Neutrophil (primary cell): ENCODE measurements around the gene CACTIN.
"Not testable (repeated sequence)": the region's sequence is repeated elsewhere in the genome, so short reads cannot be mapped to it uniquely, and the experiment has no call there.

ENCODE experiments used
- H3K27ac ChIP-seq: fragments of 200-600 bp; sonication (generic); 2 replicates; pipeline ENCODE4 v1.5.1; 2016; ENCODE audit warnings: mild to moderate bottlenecking, moderate library complexity
- H3K27me3 ChIP-seq: fragments of 200-600 bp; sonication (generic); 2 replicates; pipeline ENCODE4 v1.6.0; 2016; ENCODE audit warnings: mild to moderate bottlenecking
- H3K36me3 ChIP-seq: fragments of 200-600 bp; sonication (generic); 2 replicates; pipeline ENCODE4 v1.5.1; 2017
- H3K4me1 ChIP-seq, 2 experiments: fragments of 200-600 bp in 1 of 2; sonication (generic) in 1 of 2; 1 replicate in 1 of 2; 2 replicates in 1 of 2; pipeline versions ENCODE4 v1.5.1 to v1.6.1; 2013 to 2016; ENCODE audit warnings: low read depth in 1 of 2, low read length in 1 of 2, mild to moderate bottlenecking in 1 of 2, moderate library complexity in 1 of 2; ENCODE audit not compliant: control insufficient read depth in 1 of 2, insufficient read depth in 1 of 2
- H3K4me3 ChIP-seq, 2 experiments: fragments of 200-600 bp in 1 of 2; sonication (generic) in 1 of 2; 1 replicate in 1 of 2; 2 replicates in 1 of 2; pipeline ENCODE4 v1.5.1; 2013 to 2016; ENCODE audit warnings: low read depth in 1 of 2, low read length in 1 of 2, mild to moderate bottlenecking in 1 of 2, moderate library complexity in 1 of 2
- H3K9me3 ChIP-seq: fragments of 200-600 bp; sonication (generic); 2 replicates; pipeline ENCODE4 v1.5.1; 2016
- TF ChIP-seq, protein P1 (sequence below): fragments of 200-600 bp; sonication (generic); IDR thresholded peaks from 2 replicates; pipeline ENCODE4 v1.5.1; 2016; ENCODE audit warnings: antibody characterized with exemption

Gene CACTIN

DNA sequence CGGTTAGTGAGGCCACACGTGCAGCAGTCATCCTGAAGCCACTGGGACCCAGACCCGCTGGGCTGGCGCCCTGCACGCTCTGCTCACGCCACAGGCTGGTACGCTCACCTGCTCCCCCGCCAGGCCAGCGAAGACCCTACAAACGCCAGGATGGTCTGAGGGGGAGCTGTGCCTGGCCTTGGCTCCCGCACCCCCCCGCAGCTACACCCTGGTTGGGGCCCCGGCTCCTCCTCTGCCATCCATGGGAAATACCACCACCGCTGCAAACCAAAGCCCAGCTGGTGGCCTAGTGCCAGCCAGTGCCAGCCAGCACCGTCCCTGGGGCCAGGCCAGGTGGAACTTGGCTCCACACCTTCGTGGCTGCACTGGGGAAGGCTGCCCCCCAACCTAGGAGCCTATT, 23.3 kb upstream of the CACTIN start:
- Histone ChIP-seq H3K27me3 (no peaks in the 10 kb centered on the region), H3K9me3 (no peaks in the 10 kb centered on the region), H3K27ac (no peak overlapping the region), H3K4me1 (no peaks in the 10 kb centered on the region), H3K4me3 (no peak overlapping the region), H3K36me3 (peaks cover 77% of the 10 kb centered on the region)
- TF ChIP-seq, protein P1, sequence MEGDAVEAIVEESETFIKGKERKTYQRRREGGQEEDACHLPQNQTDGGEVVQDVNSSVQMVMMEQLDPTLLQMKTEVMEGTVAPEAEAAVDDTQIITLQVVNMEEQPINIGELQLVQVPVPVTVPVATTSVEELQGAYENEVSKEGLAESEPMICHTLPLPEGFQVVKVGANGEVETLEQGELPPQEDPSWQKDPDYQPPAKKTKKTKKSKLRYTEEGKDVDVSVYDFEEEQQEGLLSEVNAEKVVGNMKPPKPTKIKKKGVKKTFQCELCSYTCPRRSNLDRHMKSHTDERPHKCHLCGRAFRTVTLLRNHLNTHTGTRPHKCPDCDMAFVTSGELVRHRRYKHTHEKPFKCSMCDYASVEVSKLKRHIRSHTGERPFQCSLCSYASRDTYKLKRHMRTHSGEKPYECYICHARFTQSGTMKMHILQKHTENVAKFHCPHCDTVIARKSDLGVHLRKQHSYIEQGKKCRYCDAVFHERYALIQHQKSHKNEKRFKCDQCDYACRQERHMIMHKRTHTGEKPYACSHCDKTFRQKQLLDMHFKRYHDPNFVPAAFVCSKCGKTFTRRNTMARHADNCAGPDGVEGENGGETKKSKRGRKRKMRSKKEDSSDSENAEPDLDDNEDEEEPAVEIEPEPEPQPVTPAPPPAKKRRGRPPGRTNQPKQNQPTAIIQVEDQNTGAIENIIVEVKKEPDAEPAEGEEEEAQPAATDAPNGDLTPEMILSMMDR = no peak

DNA sequence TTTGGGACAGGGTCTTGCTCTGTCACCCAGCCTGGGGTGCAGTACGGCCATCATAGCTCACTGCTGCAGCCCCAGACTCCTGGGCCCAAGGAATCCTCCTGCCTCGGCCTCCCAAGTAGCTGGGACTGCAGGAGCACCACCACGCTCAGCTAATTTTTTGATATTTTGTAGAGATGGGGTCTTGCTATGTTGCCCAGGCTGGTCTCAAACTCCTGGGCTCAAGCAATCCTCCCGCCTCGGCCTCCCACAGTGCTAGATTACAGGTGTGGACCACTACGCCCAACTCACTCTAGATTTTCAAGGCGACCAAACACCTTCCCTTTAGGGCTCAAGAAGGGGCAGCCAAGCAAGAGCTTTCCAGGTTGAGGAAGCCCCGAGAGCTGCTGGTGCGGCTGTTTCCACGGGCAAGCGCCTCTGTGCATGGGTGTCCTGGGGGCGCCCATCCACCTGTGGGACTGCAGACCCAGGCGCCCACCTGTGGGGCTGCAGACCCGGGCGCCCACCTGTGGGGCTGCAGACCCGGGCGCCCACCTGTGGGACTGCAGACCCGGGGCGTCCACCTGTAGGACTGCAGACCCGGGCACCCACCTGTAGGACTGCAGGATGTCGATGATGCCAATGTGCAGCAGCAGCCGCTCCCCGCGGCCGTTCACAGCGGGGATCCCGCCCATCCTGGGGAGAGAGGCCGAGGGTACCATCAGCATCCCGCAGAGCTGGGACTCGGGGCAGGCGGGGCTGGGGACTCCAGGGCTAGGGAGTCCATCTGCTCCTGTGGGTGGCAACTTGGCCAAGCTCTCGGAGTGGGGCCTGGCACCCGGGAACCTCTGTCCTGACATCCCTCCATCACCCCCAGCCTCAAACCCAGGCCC, 21.7 kb upstream of the CACTIN start:
- Histone ChIP-seq H3K27me3 (no peaks in the 10 kb centered on the region), H3K4me3 (no peak overlapping the region), H3K9me3 (no peaks in the 10 kb centered on the region), H3K4me1 (no peaks in the 10 kb centered on the region), H3K27ac (no peak overlapping the region), H3K36me3 (peaks cover 80% of the 10 kb centered on the region)
- TF ChIP-seq, protein P1 = no peak

DNA sequence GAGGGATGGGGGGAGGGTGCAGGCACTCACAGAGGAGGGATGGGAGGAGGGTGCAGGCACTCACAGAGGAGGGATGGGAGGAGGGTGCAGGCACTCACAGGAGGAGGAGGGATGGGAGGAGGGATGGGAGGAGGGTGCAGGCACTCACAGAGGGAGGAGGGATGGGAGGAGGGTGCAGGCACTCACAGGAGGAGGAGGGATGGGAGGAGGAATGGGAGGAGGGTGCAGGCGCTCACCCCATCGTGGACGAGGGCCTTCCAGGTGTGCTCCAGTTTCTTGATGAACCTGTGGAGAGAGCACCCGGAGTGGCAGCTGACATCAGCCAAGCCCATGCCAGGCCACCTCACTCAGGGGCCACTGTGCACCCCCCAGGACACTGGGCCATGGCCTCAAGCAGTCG, 20.5 kb upstream of the CACTIN start:
- H3K4me1 ChIP-seq, H3K4me3 ChIP-seq, H3K27ac ChIP-seq, H3K9me3 ChIP-seq, H3K27me3 ChIP-seq: not testable (repeated sequence)
- peaks cover 80% of the 10 kb centered on the region for H3K36me3 ChIP-seq

DNA sequence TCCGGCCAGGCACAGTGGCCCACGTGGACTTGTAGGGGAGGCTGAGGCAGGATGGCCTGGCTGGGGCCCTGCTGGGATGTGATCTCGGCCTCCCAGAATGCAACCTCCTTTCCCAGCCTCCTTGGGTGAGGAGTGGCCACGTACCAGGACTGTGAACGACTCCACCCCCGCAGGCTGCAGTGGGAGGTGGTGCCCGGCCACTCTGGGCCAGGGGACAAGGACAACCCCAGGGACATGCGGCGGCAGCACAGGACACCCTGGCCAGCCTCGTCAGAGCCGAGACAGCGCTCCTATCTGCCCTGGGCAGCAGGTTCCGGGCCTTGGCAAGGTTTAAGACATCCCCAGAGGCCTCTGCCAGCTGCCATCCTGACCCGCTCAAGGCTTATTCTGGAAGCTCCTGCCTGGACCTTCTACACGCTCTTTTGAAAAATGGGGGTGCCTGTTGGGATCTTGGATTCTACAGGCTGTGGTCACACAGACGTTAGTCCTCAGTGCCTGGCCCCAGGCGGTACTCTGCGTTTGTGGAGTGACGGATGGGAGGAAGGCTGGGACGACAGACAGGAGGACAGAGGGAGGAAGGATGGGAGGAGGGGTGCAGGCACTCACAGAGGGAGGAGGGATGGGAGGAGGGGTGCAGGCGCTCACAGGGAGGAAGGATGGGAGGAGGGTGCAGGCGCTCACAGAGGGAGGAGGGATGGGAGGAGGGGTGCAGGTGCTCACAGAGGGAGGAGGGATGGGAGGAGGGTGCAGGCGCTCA, 19.9 kb upstream of the CACTIN start:
- Histone ChIP-seq H3K9me3 (no peaks in the 10 kb centered on the region), H3K4me3 (no peak overlapping the region), H3K36me3 (peaks cover 80% of the 10 kb centered on the region), H3K4me1 (no peaks in the 10 kb centered on the region), H3K27me3 (no peaks in the 10 kb centered on the region), H3K27ac (no peak overlapping the region)
- TF ChIP-seq, protein P1 = no peak

DNA sequence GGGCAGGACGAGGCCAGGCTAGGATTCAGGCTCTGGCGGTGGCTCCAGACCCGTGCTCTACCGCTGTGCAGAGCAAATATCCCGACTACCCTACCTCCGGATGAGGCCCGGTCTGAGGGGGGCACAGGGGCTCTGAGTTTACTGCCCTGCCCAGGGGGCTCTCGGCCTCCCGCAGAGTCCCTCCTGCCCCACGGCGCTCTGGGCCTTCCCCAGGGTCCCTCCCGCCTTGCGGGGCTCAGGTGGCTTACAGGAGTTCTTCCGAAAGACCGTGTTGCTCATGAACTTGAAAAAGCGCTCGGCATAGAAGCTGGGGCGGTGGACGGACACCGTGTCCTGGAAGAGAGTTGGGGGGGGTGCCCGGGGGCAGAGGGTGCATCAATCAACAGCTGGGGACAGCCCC, 19.1 kb upstream of the CACTIN start:
- H3K9me3 ChIP-seq = no peaks in the 10 kb centered on the region
- peaks cover 80% of the 10 kb centered on the region for H3K36me3 ChIP-seq
- TF ChIP-seq, protein P1 = no peak

DNA sequence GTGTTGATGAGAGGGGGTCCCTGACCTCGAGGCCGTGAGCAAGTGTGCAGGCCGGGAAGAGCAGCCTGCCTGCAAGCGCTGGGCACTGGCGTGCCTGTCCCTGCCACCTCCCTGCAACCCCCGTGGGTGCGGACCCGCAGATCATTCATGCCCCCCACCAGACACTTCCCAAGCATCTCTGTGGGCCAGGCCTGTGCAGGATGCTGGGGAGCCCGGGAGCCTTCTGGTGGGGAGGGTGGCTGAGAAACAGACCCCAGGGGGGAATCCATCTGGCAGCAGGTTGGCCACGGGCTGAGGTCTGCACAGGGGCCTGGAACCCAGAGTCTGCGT, 18.4 kb upstream of the CACTIN start:
- TF ChIP-seq, protein P1 = no peak
- no peak overlapping the region for H3K4me3 ChIP-seq
- H3K27me3 ChIP-seq = no peaks in the 10 kb centered on the region
- no peak overlapping the region for H3K27ac ChIP-seq
- peaks cover 78% of the 10 kb centered on the region for H3K36me3 ChIP-seq
- H3K4me1 ChIP-seq = no peaks in the 10 kb centered on the region
- H3K9me3 ChIP-seq = no peaks in the 10 kb centered on the region

More for the DNA sequence above, 19.1 kb upstream of the CACTIN start:
- Histone ChIP-seq H3K27me3 (no peaks in the 10 kb centered on the region), H3K4me1 (no peaks in the 10 kb centered on the region), H3K4me3 (no peak overlapping the region), H3K27ac (no peak overlapping the region)
